Measurements from ENCODE around the gene F13A1.

F13A1 gene

GRCh38 chr6:6319952-6320811 is at the start of gene F13A1:
Gene F13A1 (minus strand): TSS chr6:6320662. CDS start chr6:6318664, 1,998 bp downstream.
- in situ Hi-C loops (cut with MboI; ENCODE audit: low sequenced_read_pairs) = no loop called here

- in situ Hi-C loops (cut with MboI; ENCODE audit: low sequenced_read_pairs) = no loop called here
These were observed 48.2 kb upstream of the F13A1 start for GRCh38 chr6:6368684-6369052.

GRCh38 chr6:6368040-6368683 is 47.7 kb upstream of the F13A1 start:
- in situ Hi-C loops (cut with MboI; ENCODE audit: low sequenced_read_pairs) = no loop called here

GRCh38 chr6:6366803-6367202 is 46.3 kb upstream of the F13A1 start:
- in situ Hi-C loops (cut with MboI; ENCODE audit: low sequenced_read_pairs) = no loop called here

- in situ Hi-C loops (cut with MboI; ENCODE audit: low sequenced_read_pairs) = no loop called here
These were observed 44.8 kb upstream of the F13A1 start for GRCh38 chr6:6365242-6365641.

- in situ Hi-C loops (cut with MboI; ENCODE audit: low sequenced_read_pairs) = no loop called here
These were observed 41.8 kb upstream of the F13A1 start for GRCh38 chr6:6362056-6362840.

GRCh38 chr6:6357530-6357929 is 37.1 kb upstream of the F13A1 start:
- in situ Hi-C loops (cut with MboI; ENCODE audit: low sequenced_read_pairs) = no loop called here

GRCh38 chr6:6357032-6357431 is 36.6 kb upstream of the F13A1 start:
- in situ Hi-C loops (cut with MboI; ENCODE audit: low sequenced_read_pairs) = no loop called here

GRCh38 chr6:6352772-6353171 is 32.3 kb upstream of the F13A1 start:
- in situ Hi-C loops (cut with MboI; ENCODE audit: low sequenced_read_pairs) = no loop called here

- in situ Hi-C loops (cut with MboI; ENCODE audit: low sequenced_read_pairs) = no loop called here
These were observed 31.1 kb upstream of the F13A1 start for GRCh38 chr6:6351511-6352025.

GRCh38 chr6:6350696-6351095 is 30.2 kb upstream of the F13A1 start:
- in situ Hi-C loops (cut with MboI; ENCODE audit: low sequenced_read_pairs) = no loop called here

GRCh38 chr6:6348256-6348655 is 27.8 kb upstream of the F13A1 start:
- in situ Hi-C loops (cut with MboI; ENCODE audit: low sequenced_read_pairs) = no loop called here

GRCh38 chr6:6346427-6347023 is 26.1 kb upstream of the F13A1 start:
- in situ Hi-C loops (cut with MboI; ENCODE audit: low sequenced_read_pairs) = no loop called here

- in situ Hi-C loops (cut with MboI; ENCODE audit: low sequenced_read_pairs) = no loop called here
These were observed 13.0 kb upstream of the F13A1 start for GRCh38 chr6:6333501-6333900.

- in situ Hi-C loops (cut with MboI; ENCODE audit: low sequenced_read_pairs) = no loop called here
These were observed 12.4 kb upstream of the F13A1 start for GRCh38 chr6:6332811-6333244.

- in situ Hi-C loops (cut with MboI; ENCODE audit: low sequenced_read_pairs) = no loop called here
These were observed 11.6 kb upstream of the F13A1 start for GRCh38 chr6:6331946-6332601.

GRCh38 chr6:6331393-6331792 is 10.9 kb upstream of the F13A1 start:
- in situ Hi-C loops (cut with MboI; ENCODE audit: low sequenced_read_pairs) = no loop called here

GRCh38 chr6:6330407-6330806 is 9.9 kb upstream of the F13A1 start:
- in situ Hi-C loops (cut with MboI; ENCODE audit: low sequenced_read_pairs) = no loop called here

GRCh38 chr6:6328451-6328850 is 8.0 kb upstream of the F13A1 start:
- in situ Hi-C loops (cut with MboI; ENCODE audit: low sequenced_read_pairs) = no loop called here

- in situ Hi-C loops (cut with MboI; ENCODE audit: low sequenced_read_pairs) = no loop called here
These were observed 2.9 kb upstream of the F13A1 start for GRCh38 chr6:6323352-6323751.
